ENCODE measurements around the gene PKHD1.

DNA sequence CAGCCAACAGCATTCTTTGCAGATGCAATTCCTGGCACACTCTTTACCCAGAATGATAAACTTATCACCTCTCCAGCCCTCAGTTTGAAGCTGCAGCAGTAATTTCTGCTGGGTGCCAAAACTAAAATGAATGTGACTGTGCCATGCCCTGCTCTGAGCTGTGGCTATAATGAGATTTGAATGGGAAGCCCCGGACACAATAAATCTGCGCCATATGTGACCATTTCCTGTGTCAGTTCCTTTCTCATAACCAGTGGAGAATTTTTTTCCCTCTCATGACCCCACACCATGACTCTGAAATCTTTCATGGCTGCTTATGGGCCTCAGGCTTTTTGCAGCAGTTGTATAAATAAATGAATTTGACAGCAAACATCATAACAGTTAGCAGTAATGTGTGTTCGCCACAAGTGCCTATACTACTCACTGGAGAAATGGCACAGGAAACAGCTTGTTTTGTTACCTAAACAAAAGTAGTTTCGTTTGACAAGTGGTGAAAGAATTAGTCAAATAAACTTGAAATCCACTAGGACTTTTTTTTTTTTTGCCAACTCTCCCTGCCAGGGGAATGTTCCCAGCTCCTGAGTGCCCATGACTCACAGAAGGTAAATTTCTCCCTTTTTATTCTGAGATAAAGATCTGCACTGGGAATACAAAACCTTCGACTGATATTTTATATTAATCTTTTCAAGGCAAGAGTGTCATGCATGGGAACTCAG, 408.4 kb downstream of the PKHD1 start:
- TF ChIP-seq FOXM1 (IDR thresholded peaks at IDR 0.05; ENCODE audit: low read depth) (no peak), CTCF (IDR thresholded peaks at IDR 0.05) (no peak), RXRA (IDR thresholded peaks at IDR 0.05; ENCODE audit: borderline replicate concordance, low read depth) (no peak)

Measured in SK-N-SH (cell line).